Measurements from ENCODE around the gene SORCS2. TPM values are rescaled to one million over a fixed set of nuclear protein-coding genes. Genes with fewer than 3 reads are reported as not detected.

The SORCS2 gene
- polyA plus RNA-seq, 1 donor from 2014 or later = 1.0 TPM

GRCh38 chr4:7244751-7245320 lies 52.5 kb downstream of the SORCS2 start:
- Histone ChIP-seq H3K27ac (ENCODE audit: low read length) (no peak overlapping the region), H3F3A (ENCODE audit: insufficient read depth, low read length, poor library complexity, severe bottlenecking) (no peaks in the 10 kb centered on the region), H4K20me1 (ENCODE audit: insufficient read depth) (no peaks in the 10 kb centered on the region), H3K9me3 (ENCODE audit: low read length) (no peaks in the 10 kb centered on the region), H2AFZ (ENCODE audit: low read depth, low read length) (no peak overlapping the region), H3K4me2 (ENCODE audit: low read length) (no peak overlapping the region), H3K4me3 (ENCODE audit: low read length) (no peak overlapping the region), H3K9me2 (ENCODE audit: insufficient read depth, low read length) (no peaks in the 10 kb centered on the region), H3K9ac (ENCODE audit: low read length) (no peak overlapping the region), H3K79me2 (replicated peaks; ENCODE audit: insufficient read depth, low read length) (no peaks in the 10 kb centered on the region), H3K36me3 (ENCODE audit: insufficient read depth, low read length) (no peaks in the 10 kb centered on the region), H3K27me3 (ENCODE audit: insufficient read depth, low read depth, low read length) (no peaks in the 10 kb centered on the region)
- no peak for TF ChIP-seq MXI1 (conservative IDR thresholded peaks at IDR 0.05; ENCODE audit: poor library complexity, severe bottlenecking)
- no peak for TF ChIP-seq REST (IDR thresholded peaks at IDR 0.05; ENCODE audit: borderline replicate concordance)
- no peak for TF ChIP-seq EP300 (conservative IDR thresholded peaks at IDR 0.05; ENCODE audit: poor library complexity, severe bottlenecking)
- TF ChIP-seq POLR2AphosphoS5 (IDR thresholded peaks at IDR 0.05) = no peak
- TF ChIP-seq SMC3 (conservative IDR thresholded peaks at IDR 0.05; ENCODE audit: poor library complexity) = no peak
- TF ChIP-seq CTCF (IDR thresholded peaks at IDR 0.05; ENCODE audit: poor library complexity, severe bottlenecking) = no peak
- no peak for TF ChIP-seq RAD21 (conservative IDR thresholded peaks at IDR 0.05)
- TF ChIP-seq EZH2 (IDR thresholded peaks at IDR 0.05; ENCODE audit: borderline replicate concordance, insufficient read depth, low read length, poor library complexity, severe bottlenecking) = no peak
- TF ChIP-seq TAF1 (IDR thresholded peaks at IDR 0.05; ENCODE audit: low read depth) = no peak

- TF ChIP-seq REST (IDR thresholded peaks at IDR 0.05; ENCODE audit: borderline replicate concordance) = no peak
- TF ChIP-seq POLR2AphosphoS5 (IDR thresholded peaks at IDR 0.05) = no peak
- no peak for TF ChIP-seq EP300 (conservative IDR thresholded peaks at IDR 0.05; ENCODE audit: poor library complexity, severe bottlenecking)
- TF ChIP-seq MXI1 (conservative IDR thresholded peaks at IDR 0.05; ENCODE audit: poor library complexity, severe bottlenecking) = no peak
- no peak for TF ChIP-seq RAD21 (conservative IDR thresholded peaks at IDR 0.05)
- no peak for TF ChIP-seq TAF1 (IDR thresholded peaks at IDR 0.05; ENCODE audit: low read depth)
- no peak for TF ChIP-seq SMC3 (conservative IDR thresholded peaks at IDR 0.05; ENCODE audit: poor library complexity)
- TF ChIP-seq CTCF (IDR thresholded peaks at IDR 0.05; ENCODE audit: poor library complexity, severe bottlenecking) = no peak
- TF ChIP-seq EZH2 (IDR thresholded peaks at IDR 0.05; ENCODE audit: borderline replicate concordance, insufficient read depth, low read length, poor library complexity, severe bottlenecking) = no peak
- Histone ChIP-seq H3K27ac (ENCODE audit: low read length) (no peak overlapping the region), H4K20me1 (ENCODE audit: insufficient read depth) (no peaks in the 10 kb centered on the region)
Measured at GRCh38 chr4:7247521-7247920, 55.2 kb downstream of the SORCS2 start.

More at GRCh38 chr4:7247521-7247920, 55.2 kb downstream of the SORCS2 start:
- H3K9me3 ChIP-seq (ENCODE audit: low read length) = no peaks in the 10 kb centered on the region
- H3F3A ChIP-seq (ENCODE audit: insufficient read depth, low read length, poor library complexity, severe bottlenecking) = no peaks in the 10 kb centered on the region
- no peak overlapping the region for H3K9ac ChIP-seq (ENCODE audit: low read length)
- no peak overlapping the region for H2AFZ ChIP-seq (ENCODE audit: low read depth, low read length)
- H3K36me3 ChIP-seq (ENCODE audit: insufficient read depth, low read length) = no peaks in the 10 kb centered on the region
- H3K4me3 ChIP-seq (ENCODE audit: low read length) = no peak overlapping the region
- H3K27me3 ChIP-seq (ENCODE audit: insufficient read depth, low read depth, low read length) = no peaks in the 10 kb centered on the region
- H3K9me2 ChIP-seq (ENCODE audit: insufficient read depth, low read length) = no peaks in the 10 kb centered on the region
- no peak overlapping the region for H3K4me2 ChIP-seq (ENCODE audit: low read length)
- H3K79me2 ChIP-seq (replicated peaks; ENCODE audit: insufficient read depth, low read length) = no peaks in the 10 kb centered on the region

Data from neural cell (in vitro differentiated cells).